H9 (cell line): ENCODE results near the gene RNF130. TPM values are rescaled to one million over a fixed set of nuclear protein-coding genes. Genes with fewer than 3 reads are reported as not detected.

ENCODE experiments used
- DNase-seq: peaks from one replicate; pipeline ENCODE4 v3.0.0-alpha.2; 2017
- H2AFZ ChIP-seq: one replicate; pipeline ENCODE4 v1.6.1; 2013; ENCODE audit warnings: mild to moderate bottlenecking, low read length, control low read depth, moderate library complexity
- H2AK5ac ChIP-seq: 2 replicates; pipeline ENCODE4 v1.6.1; 2013; ENCODE audit warnings: low read length, control low read depth, mixed read lengths; ENCODE audit not compliant: insufficient read length
- H2BK120ac ChIP-seq: one replicate; pipeline ENCODE4 v1.6.1; 2013; ENCODE audit warnings: low read depth, mild to moderate bottlenecking, low read length, control low read depth, inconsistent platforms; ENCODE audit not compliant: poor library complexity, severe bottlenecking
- H2BK12ac ChIP-seq: 2 replicates; pipeline ENCODE4 v1.6.1; 2013; ENCODE audit warnings: low read length, control low read depth, mixed read lengths, low read depth; ENCODE audit not compliant: insufficient read length
- H2BK15ac ChIP-seq: 2 replicates; pipeline ENCODE4 v1.6.1; 2013; ENCODE audit warnings: low read depth, low read length, control low read depth
- H2BK20ac ChIP-seq: one replicate; pipeline ENCODE4 v1.6.1; 2013; ENCODE audit warnings: low read depth, mild to moderate bottlenecking, low read length, control low read depth, inconsistent platforms; ENCODE audit not compliant: poor library complexity, severe bottlenecking
- H2BK5ac ChIP-seq: 2 replicates; pipeline ENCODE4 v1.6.1; 2013; ENCODE audit warnings: low read length, control low read depth, mixed read lengths; ENCODE audit not compliant: insufficient read length
- H3K14ac ChIP-seq: 2 replicates; pipeline ENCODE4 v1.6.1; 2013; ENCODE audit warnings: low read length, control low read depth; ENCODE audit not compliant: insufficient read depth
- H3K18ac ChIP-seq: 2 replicates; pipeline ENCODE4 v1.6.1; 2013; ENCODE audit warnings: low read depth, mild to moderate bottlenecking, mixed read lengths, low read length, control low read depth; ENCODE audit not compliant: insufficient read length
- H3K23ac ChIP-seq: 2 replicates; pipeline ENCODE4 v1.6.1; 2013; ENCODE audit warnings: low read length, control low read depth, mixed read lengths, low read depth; ENCODE audit not compliant: insufficient read length
- H3K23me2 ChIP-seq: 2 replicates; pipeline ENCODE4 v1.6.1; 2013; ENCODE audit warnings: low read depth, mild to moderate bottlenecking, mixed read lengths, low read length, control low read depth; ENCODE audit not compliant: insufficient read length, poor library complexity, severe bottlenecking
- H3K27ac ChIP-seq: 2 replicates; pipeline ENCODE4 v1.5.1; 2013; ENCODE audit warnings: low read length, control low read depth, mixed read lengths, low read depth; ENCODE audit not compliant: insufficient read length
- H3K27me3 ChIP-seq: 2 replicates; pipeline ENCODE4 v1.6.1; 2013; ENCODE audit warnings: low read length, control low read depth, inconsistent platforms; ENCODE audit not compliant: insufficient read depth
- H3K4ac ChIP-seq: 2 replicates; pipeline ENCODE4 v1.6.1; 2013; ENCODE audit warnings: low read depth, mild to moderate bottlenecking, control low read depth, inconsistent platforms, low read length, moderate library complexity
- H3K4me1 ChIP-seq: 2 replicates; pipeline ENCODE4 v1.6.1; 2013; ENCODE audit warnings: low read length, control low read depth, inconsistent platforms; ENCODE audit not compliant: insufficient read depth
- H3K4me2 ChIP-seq: 2 replicates; pipeline ENCODE4 v1.6.1; 2013; ENCODE audit warnings: low read length, control low read depth, mixed read lengths; ENCODE audit not compliant: insufficient read length, insufficient read depth
- H3K56ac ChIP-seq: 2 replicates; pipeline ENCODE4 v1.6.1; 2013; ENCODE audit warnings: low read depth, mild to moderate bottlenecking, mixed read lengths, low read length, control low read depth; ENCODE audit not compliant: insufficient read length
- H3K79me1 ChIP-seq: 2 replicates; pipeline ENCODE4 v1.6.1; 2013; ENCODE audit warnings: low read depth, mild to moderate bottlenecking, moderate library complexity, low read length, control low read depth, inconsistent platforms; ENCODE audit not compliant: insufficient read depth, poor library complexity, severe bottlenecking
- H3K79me2 ChIP-seq: 2 replicates; pipeline ENCODE4 v1.6.1; 2013; ENCODE audit warnings: low read length, control low read depth, inconsistent platforms; ENCODE audit not compliant: insufficient read depth
- H3K9ac ChIP-seq: 2 replicates; pipeline ENCODE4 v1.6.1; 2013; ENCODE audit warnings: low read length, control low read depth, mixed read lengths; ENCODE audit not compliant: insufficient read length; ENCODE audit errors: extremely low read depth
- H3K9me3 ChIP-seq: one replicate; pipeline ENCODE4 v1.6.1; 2013; ENCODE audit warnings: low read depth, low read length, inconsistent platforms; ENCODE audit not compliant: control insufficient read depth
- H3T11ph ChIP-seq: one replicate; pipeline ENCODE4 v1.6.1; 2013; ENCODE audit warnings: mild to moderate bottlenecking, low read length, control low read depth, inconsistent platforms
- H4K20me1 ChIP-seq: one replicate; pipeline ENCODE4 v1.6.1; 2013; ENCODE audit not compliant: control insufficient read depth, insufficient read length, insufficient read depth
- H4K5ac ChIP-seq: 2 replicates; pipeline ENCODE4 v1.6.1; 2013; ENCODE audit warnings: low read depth, mild to moderate bottlenecking, mixed read lengths, low read length, control low read depth; ENCODE audit not compliant: insufficient read length
- H4K8ac ChIP-seq: replicated peaks from 2 replicates; pipeline ENCODE4 v1.6.1; 2013; ENCODE audit warnings: low read length, control low read depth, mixed read lengths, low read depth; ENCODE audit not compliant: insufficient read length
- H4K91ac ChIP-seq: 2 replicates; pipeline ENCODE4 v1.6.1; 2013; ENCODE audit warnings: low read depth, mild to moderate bottlenecking, moderate library complexity, mixed read lengths, low read length, control low read depth; ENCODE audit not compliant: insufficient read length
- H3K27ac Mint-ChIP-seq, 3 experiments: 2 replicates in 2 of 3; 3 replicates in 1 of 3; pipeline ENCODE4 v1.8.0; 2020 to 2021; ENCODE audit warnings: mixed read lengths in 3 of 3, mild to moderate bottlenecking in 1 of 3, moderate library complexity in 1 of 3
- H3K27me3 Mint-ChIP-seq: 2 replicates; pipeline ENCODE4 v1.8.0; 2021; ENCODE audit warnings: low read depth, mild to moderate bottlenecking, moderate library complexity, mixed read lengths
- H3K36me3 Mint-ChIP-seq, 3 experiments: 2 replicates in 2 of 3; 3 replicates in 1 of 3; pipeline ENCODE4 v1.8.0; 2020 to 2021; ENCODE audit warnings: low read depth in 3 of 3, mixed read lengths in 3 of 3; ENCODE audit not compliant: insufficient read depth in 1 of 3
- H3K4me1 Mint-ChIP-seq, 2 experiments: 2 replicates each; pipeline ENCODE4 v1.8.0; 2020; ENCODE audit warnings: mixed read lengths in 2 of 2
- H3K4me3 Mint-ChIP-seq, 2 experiments: 2 replicates in 1 of 2; 3 replicates in 1 of 2; pipeline ENCODE4 v1.8.0; 2020 to 2021; ENCODE audit warnings: mild to moderate bottlenecking in 2 of 2, mixed read lengths in 2 of 2, moderate library complexity in 1 of 2
- H3K9me3 Mint-ChIP-seq, 2 experiments: 2 replicates in 1 of 2; 3 replicates in 1 of 2; pipeline ENCODE4 v1.8.0; 2020; ENCODE audit warnings: mild to moderate bottlenecking in 2 of 2, mixed read lengths in 2 of 2, moderate library complexity in 1 of 2
- CTCF ChIP-seq: fragments of 200-600 bp; sonication (generic); conservative IDR thresholded peaks from 3 replicates; pipeline ENCODE4 v1.8.0; 2021; ENCODE audit warnings: antibody characterized with exemption, mild to moderate bottlenecking
- WGBS: extraction: QIAGEN DNeasy Blood & Tissue Kit; methylation state at CpG from one replicate; pipeline ENCODE4 v1.1.7; 2013; ENCODE audit warnings: missing lambda C conversion rate, low lambda C conversion rate, mixed read lengths; ENCODE audit not compliant: insufficient read length; ENCODE audit errors: extremely low coverage; 5-methylcytosine and 5-hydroxymethylcytosine counted together
- total RNA-seq: library from RNA; stranded (reverse); gene quantifications from 2 replicates; pipeline ENCODE4 v1.2.1, GENCODE V29; 2021

Gene RNF130
- total RNA-seq, 1 experiment from 2014 or later = 80.0 TPM

- Mint-ChIP-seq H3K4me1 (peaks cover 35 to 40% of the 10 kb centered on the region in 2 experiments), H3K9me3 (peaks cover 15% of the 10 kb centered on the region in 2 experiments), H3K4me3 (peak overlapping the region; percentile 91 to 96), H3K27me3 (peaks cover 25% of the 10 kb centered on the region), H3K27ac (peak overlapping the region in 1 of 3 experiments; percentile 88; a peak in 3 of 7 replicates), H3K36me3 (peaks cover 10 to 24% (median 12%) of the 10 kb centered on the region in 3 experiments)
- H3K18ac ChIP-seq = no peak overlapping the region
- no CpG with 5 or more reads among the region's 9 CpGs for WGBS
- DNase-seq = no peak
- no peak overlapping the region for H4K91ac ChIP-seq
- H2BK120ac ChIP-seq = no peak overlapping the region
- no peak overlapping the region for H2BK15ac ChIP-seq
- H3K27ac ChIP-seq = no peak overlapping the region
- H3K9me3 ChIP-seq = peaks cover 5% of the 10 kb centered on the region
- H4K20me1 ChIP-seq = no peaks in the 10 kb centered on the region
- peaks cover 8% of the 10 kb centered on the region; the same call in 1 of the 2 replicates for H3K4me1 ChIP-seq
- H3K27me3 ChIP-seq = peaks cover 3% of the 10 kb centered on the region; the same call in 1 of the 2 replicates
- peak overlapping the region; percentile 52 for H3K9ac ChIP-seq
- H3K4ac ChIP-seq = no peak overlapping the region
- no peak overlapping the region for H2BK20ac ChIP-seq
- no peak overlapping the region for H3T11ph ChIP-seq
- H3K23ac ChIP-seq = no peak overlapping the region
- no peak overlapping the region for H2BK12ac ChIP-seq
- H3K14ac ChIP-seq = no peak overlapping the region
- H3K23me2 ChIP-seq = peaks cover 17% of the 10 kb centered on the region
- H3K79me1 ChIP-seq = peaks cover 5% of the 10 kb centered on the region
- H3K4me2 ChIP-seq = peak overlapping the region; percentile 77
- no peak overlapping the region for H4K5ac ChIP-seq
- H2AFZ ChIP-seq = no peak overlapping the region
- no peak overlapping the region for H3K56ac ChIP-seq
- peaks cover 29% of the 10 kb centered on the region; the same call in 1 of the 2 replicates for H3K79me2 ChIP-seq
- H2AK5ac ChIP-seq = no peak overlapping the region
- no peak overlapping the region for H4K8ac ChIP-seq
- H2BK5ac ChIP-seq = no peak overlapping the region
- no peak for TF ChIP-seq CTCF
These were observed 1.8 kb downstream of the RNF130 start for GRCh38 chr5:180069589-180070247.
